Neutrophil (primary cell): ENCODE measurements around the gene PDGFRB.

Experiments
- H3K27ac ChIP-seq: fragments of 200-600 bp; sonication (generic); 2 replicates; pipeline ENCODE4 v1.5.1; 2016; ENCODE audit warnings: mild to moderate bottlenecking, moderate library complexity
- H3K27me3 ChIP-seq: fragments of 200-600 bp; sonication (generic); 2 replicates; pipeline ENCODE4 v1.6.0; 2016; ENCODE audit warnings: mild to moderate bottlenecking
- H3K36me3 ChIP-seq: fragments of 200-600 bp; sonication (generic); 2 replicates; pipeline ENCODE4 v1.5.1; 2017
- H3K4me1 ChIP-seq, 2 experiments: fragments of 200-600 bp in 1 of 2; sonication (generic) in 1 of 2; 1 replicate in 1 of 2; 2 replicates in 1 of 2; pipeline versions ENCODE4 v1.5.1 to v1.6.1; 2013 to 2016; ENCODE audit warnings: low read depth in 1 of 2, low read length in 1 of 2, mild to moderate bottlenecking in 1 of 2, moderate library complexity in 1 of 2; ENCODE audit not compliant: control insufficient read depth in 1 of 2, insufficient read depth in 1 of 2
- H3K4me3 ChIP-seq, 2 experiments: fragments of 200-600 bp in 1 of 2; sonication (generic) in 1 of 2; 1 replicate in 1 of 2; 2 replicates in 1 of 2; pipeline ENCODE4 v1.5.1; 2013 to 2016; ENCODE audit warnings: low read depth in 1 of 2, low read length in 1 of 2, mild to moderate bottlenecking in 1 of 2, moderate library complexity in 1 of 2
- H3K9me3 ChIP-seq: fragments of 200-600 bp; sonication (generic); 2 replicates; pipeline ENCODE4 v1.5.1; 2016
- TF ChIP-seq, protein P1 (sequence below): fragments of 200-600 bp; sonication (generic); IDR thresholded peaks from 2 replicates; pipeline ENCODE4 v1.5.1; 2016; ENCODE audit warnings: antibody characterized with exemption

Gene PDGFRB

DNA sequence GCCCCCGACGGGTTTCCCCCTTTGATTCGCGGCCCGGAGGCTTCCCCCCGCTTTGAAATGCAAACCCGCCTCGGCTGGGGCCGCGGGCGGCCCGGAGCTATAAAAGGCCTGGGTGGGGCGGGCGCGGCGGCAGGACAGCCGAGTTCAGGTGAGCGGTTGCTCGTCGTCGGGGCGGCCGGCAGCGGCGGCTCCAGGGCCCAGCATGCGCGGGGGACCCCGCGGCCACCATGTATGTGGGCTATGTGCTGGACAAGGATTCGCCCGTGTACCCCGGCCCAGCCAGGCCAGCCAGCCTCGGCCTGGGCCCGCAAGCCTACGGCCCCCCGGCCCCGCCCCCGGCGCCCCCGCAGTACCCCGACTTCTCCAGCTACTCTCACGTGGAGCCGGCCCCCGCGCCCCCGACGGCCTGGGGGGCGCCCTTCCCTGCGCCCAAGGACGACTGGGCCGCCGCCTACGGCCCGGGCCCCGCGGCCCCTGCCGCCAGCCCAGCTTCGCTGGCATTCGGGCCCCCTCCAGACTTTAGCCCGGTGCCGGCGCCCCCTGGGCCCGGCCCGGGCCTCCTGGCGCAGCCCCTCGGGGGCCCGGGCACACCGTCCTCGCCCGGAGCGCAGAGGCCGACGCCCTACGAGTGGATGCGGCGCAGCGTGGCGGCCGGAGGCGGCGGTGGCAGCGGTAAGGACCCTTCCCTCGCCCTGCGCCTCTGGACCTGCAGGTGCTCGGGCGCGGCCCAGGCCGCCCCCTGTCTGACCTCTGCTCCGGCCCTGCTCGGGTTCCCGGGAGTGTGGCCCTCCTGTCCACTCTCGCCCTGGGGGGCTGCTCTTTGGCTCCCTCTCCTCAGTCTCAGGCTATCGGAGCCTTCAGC lies 11.2 kb upstream of the PDGFRB start, which contains the start of gene CDX1:
TSS of gene CDX1 (plus strand) at position 129 of the 862 bp plus-strand sequence. CDS start at position 228, 99 bp downstream.
- TF ChIP-seq, protein P1, sequence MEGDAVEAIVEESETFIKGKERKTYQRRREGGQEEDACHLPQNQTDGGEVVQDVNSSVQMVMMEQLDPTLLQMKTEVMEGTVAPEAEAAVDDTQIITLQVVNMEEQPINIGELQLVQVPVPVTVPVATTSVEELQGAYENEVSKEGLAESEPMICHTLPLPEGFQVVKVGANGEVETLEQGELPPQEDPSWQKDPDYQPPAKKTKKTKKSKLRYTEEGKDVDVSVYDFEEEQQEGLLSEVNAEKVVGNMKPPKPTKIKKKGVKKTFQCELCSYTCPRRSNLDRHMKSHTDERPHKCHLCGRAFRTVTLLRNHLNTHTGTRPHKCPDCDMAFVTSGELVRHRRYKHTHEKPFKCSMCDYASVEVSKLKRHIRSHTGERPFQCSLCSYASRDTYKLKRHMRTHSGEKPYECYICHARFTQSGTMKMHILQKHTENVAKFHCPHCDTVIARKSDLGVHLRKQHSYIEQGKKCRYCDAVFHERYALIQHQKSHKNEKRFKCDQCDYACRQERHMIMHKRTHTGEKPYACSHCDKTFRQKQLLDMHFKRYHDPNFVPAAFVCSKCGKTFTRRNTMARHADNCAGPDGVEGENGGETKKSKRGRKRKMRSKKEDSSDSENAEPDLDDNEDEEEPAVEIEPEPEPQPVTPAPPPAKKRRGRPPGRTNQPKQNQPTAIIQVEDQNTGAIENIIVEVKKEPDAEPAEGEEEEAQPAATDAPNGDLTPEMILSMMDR: no peak
- no peak within 1 kb of the TSS for H3K4me3 ChIP-seq
- no peaks in the 10 kb centered on the region for H3K4me1 ChIP-seq
- peaks cover 60% of the 10 kb centered on the region for H3K27me3 ChIP-seq
- H3K27ac ChIP-seq: no peak within 1 kb of the TSS
- no peaks in the 10 kb centered on the region for H3K9me3 ChIP-seq
- H3K36me3 ChIP-seq: no peaks in the 10 kb centered on the region

DNA sequence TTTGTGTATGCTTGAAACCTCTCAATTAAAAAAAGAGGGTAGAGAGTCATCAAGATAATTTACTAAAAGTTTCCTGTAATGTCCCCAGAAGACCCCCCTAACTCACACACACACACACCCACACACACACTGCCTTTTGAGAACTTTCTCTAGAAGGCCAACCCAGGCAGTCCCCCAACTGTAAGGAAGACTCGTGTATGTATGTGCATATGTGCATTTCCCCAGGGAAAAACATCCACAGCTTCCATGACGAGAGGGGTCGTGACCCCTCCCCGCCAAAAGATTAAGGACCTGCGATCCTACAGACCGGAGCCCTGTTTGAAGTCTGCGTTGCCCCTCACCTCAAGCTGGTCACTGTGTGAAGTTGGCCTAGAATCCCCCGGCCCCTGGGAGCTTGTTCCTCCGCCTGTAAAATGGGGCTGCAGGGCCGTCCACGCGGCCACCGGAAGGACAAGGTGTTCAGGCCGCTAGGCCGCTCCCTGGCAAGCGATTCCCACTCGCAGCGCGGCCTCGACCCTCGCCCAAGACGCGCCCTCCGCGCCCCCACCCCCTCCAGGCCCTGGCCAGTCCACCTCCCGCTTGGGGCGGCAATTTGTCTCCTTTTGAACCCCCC lies 10.5 kb upstream of the PDGFRB start:
- H3K9me3 ChIP-seq: no peaks in the 10 kb centered on the region
- H3K36me3 ChIP-seq: no peaks in the 10 kb centered on the region
- TF ChIP-seq, protein P1: no peak
- peaks cover 60% of the 10 kb centered on the region for H3K27me3 ChIP-seq
- no peak overlapping the region for H3K27ac ChIP-seq
- no peaks in the 10 kb centered on the region for H3K4me1 ChIP-seq
- no peak overlapping the region for H3K4me3 ChIP-seq

DNA sequence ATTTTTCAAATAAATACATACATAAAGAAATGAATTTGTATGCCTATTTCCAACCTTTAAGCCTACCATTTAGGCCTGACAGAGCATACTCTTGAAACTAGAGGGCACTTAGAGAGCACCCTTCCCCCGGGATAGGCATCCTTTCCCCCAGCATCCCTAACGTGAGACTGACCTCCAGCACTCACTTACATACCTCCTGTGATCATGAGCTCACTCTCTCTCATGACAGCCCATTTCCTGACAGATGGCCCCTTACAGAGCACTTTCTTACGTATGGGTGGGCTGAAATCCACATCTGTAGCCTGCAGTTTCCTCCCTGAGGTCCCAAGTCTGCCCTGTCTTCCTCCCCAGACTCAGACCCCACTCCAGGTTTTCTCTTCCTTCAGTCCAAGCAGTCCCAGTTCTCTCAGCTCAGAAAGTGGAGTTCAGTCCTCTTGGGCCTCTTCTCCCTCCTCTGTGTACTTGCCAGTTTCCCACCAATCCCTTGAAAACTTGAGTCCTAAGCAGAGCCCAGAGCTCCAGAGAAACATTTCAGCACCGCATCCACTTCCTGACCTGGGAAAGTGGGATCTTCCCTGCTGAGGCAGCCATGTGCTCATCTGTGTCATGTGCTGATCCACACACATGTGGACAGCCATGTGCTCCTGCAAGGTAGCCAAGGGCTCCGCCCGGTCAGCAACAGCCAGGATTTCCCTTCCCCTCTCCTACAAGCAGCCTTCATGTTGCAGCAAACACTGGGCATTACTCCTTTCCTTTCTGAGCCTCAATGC lies 8.8 kb upstream of the PDGFRB start:
- peaks cover 48% of the 10 kb centered on the region for H3K27me3 ChIP-seq
- TF ChIP-seq, protein P1: no peak
- H3K9me3 ChIP-seq: no peaks in the 10 kb centered on the region
- no peak overlapping the region for H3K4me3 ChIP-seq
- H3K36me3 ChIP-seq: no peaks in the 10 kb centered on the region
- no peaks in the 10 kb centered on the region for H3K4me1 ChIP-seq
- no peak overlapping the region for H3K27ac ChIP-seq

DNA sequence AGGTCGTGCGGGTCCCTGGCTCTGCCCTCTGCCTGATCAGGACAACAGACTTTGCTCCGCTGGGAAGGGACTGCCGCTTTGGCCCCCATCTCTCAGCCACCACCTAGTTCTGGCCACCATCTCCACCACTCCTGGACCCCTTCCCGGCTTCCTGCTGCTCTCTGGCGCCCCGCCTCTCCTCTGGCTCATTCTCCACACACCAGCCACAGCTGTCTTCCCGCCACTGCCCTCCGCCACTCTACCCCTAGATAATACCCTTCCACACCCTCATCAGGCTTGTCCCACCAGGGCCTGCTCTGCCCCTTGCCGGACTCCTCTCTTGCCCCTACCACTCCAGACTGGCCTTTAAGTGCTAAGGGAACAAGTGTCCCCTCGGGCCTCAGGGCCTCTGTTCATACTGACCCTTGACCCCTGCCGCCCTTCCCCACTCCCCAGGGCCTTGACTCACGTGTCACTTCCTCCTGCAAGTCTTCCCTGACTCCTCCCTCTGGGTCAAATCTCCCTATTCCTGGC lies 8.0 kb upstream of the PDGFRB start:
- TF ChIP-seq, protein P1: no peak
- no peak overlapping the region for H3K4me3 ChIP-seq
- no peaks in the 10 kb centered on the region for H3K4me1 ChIP-seq

DNA sequence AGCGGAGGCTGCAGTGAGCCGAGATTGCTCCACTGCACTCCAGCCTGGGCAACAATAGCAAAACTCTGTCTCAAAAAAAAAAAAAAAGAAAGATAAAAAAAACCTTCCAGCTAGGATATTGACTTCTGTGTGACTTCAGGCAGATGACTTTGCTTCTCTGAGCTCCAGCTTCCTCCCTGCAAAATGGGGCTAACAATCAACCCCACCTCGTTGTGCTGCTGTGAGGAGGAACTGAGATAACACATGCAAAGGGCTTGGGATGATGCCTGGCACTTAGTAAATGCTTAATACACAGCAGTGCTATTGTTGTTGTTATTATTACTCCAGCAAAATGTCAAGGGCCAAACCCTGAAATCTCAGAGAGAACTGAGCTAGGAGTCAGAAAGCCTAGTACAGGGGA lies 7.4 kb upstream of the PDGFRB start:
- TF ChIP-seq, protein P1: no peak
- no peaks in the 10 kb centered on the region for H3K4me1 ChIP-seq
- H3K27ac ChIP-seq: no peak overlapping the region
- no peak overlapping the region for H3K4me3 ChIP-seq
- H3K36me3 ChIP-seq: no peaks in the 10 kb centered on the region
- no peaks in the 10 kb centered on the region for H3K9me3 ChIP-seq
- peaks cover 36% of the 10 kb centered on the region for H3K27me3 ChIP-seq

More for the DNA sequence above, 8.0 kb upstream of the PDGFRB start:
- Histone ChIP-seq H3K36me3 (no peaks in the 10 kb centered on the region), H3K27me3 (peaks cover 40% of the 10 kb centered on the region), H3K9me3 (no peaks in the 10 kb centered on the region), H3K27ac (no peak overlapping the region)
